PFSK-1 (cell line): Measurements from ENCODE around the gene OR4A16.

Source experiments
- POLR2AphosphoS5 ChIP-seq: IDR thresholded peaks from 2 replicates; pipeline ENCODE4 v1.6.1; 2012; ENCODE audit warnings: low read depth, mild to moderate bottlenecking, control low read depth, low read length, moderate library complexity
- REST ChIP-seq, 2 experiments: IDR thresholded peaks; 2 replicates each; pipeline versions ENCODE4 v1.6.1 to v1.8.0; 2011 to 2012; ENCODE audit warnings: low read depth in 2 of 2, low read length in 2 of 2, control low read depth in 1 of 2, inconsistent platforms in 1 of 2, mild to moderate bottlenecking in 1 of 2, moderate library complexity in 1 of 2; ENCODE audit not compliant: insufficient read depth in 1 of 2
- TAF1 ChIP-seq: IDR thresholded peaks from 2 replicates; pipeline ENCODE4 v1.6.1; 2012; ENCODE audit warnings: low read length, control low read depth, borderline replicate concordance; ENCODE audit not compliant: insufficient read depth

- TF ChIP-seq REST (IDR thresholded peaks at IDR 0.05; ENCODE audit: insufficient read depth in 1 of 2, low read depth in 2 of 2, low read length in 2 of 2) (no peak), TAF1 (no peak), POLR2AphosphoS5 (no peak)
These were observed 6.0 kb downstream of the OR4A16 start for GRCh38 chr11:55349032-55349431.
